Measurements from ENCODE around the gene CFAP100.

Gene CFAP100

GRCh38 chr3:126435456-126436315 lies 41.0 kb downstream of the CFAP100 start:
- TF ChIP-seq ZFX (IDR thresholded peaks at IDR 0.05; ENCODE audit: borderline replicate concordance) = no peak
- TF ChIP-seq CTCF (IDR thresholded peaks at IDR 0.05) = no peak
- no peak overlapping the region for H3K27ac ChIP-seq

GRCh38 chr3:126436826-126437717 lies 42.4 kb downstream of the CFAP100 start:
- no peak overlapping the region for H3K27ac ChIP-seq
- no peak for TF ChIP-seq CTCF (IDR thresholded peaks at IDR 0.05)
- no peak for TF ChIP-seq ZFX (IDR thresholded peaks at IDR 0.05; ENCODE audit: borderline replicate concordance)

GRCh38 chr3:126438186-126438585 lies 43.5 kb downstream of the CFAP100 start:
- no peak for TF ChIP-seq CTCF (IDR thresholded peaks at IDR 0.05)
- TF ChIP-seq ZFX (IDR thresholded peaks at IDR 0.05; ENCODE audit: borderline replicate concordance) = no peak
- no peak overlapping the region for H3K27ac ChIP-seq

- H3K27ac ChIP-seq = no peak overlapping the region
- no peak for TF ChIP-seq ZFX (IDR thresholded peaks at IDR 0.05; ENCODE audit: borderline replicate concordance)
Measured at GRCh38 chr3:126438746-126439145, 44.0 kb downstream of the CFAP100 start.

GRCh38 chr3:126439346-126439967 lies 44.7 kb downstream of the CFAP100 start:
- no peak for TF ChIP-seq ZFX (IDR thresholded peaks at IDR 0.05; ENCODE audit: borderline replicate concordance)
- no peak for TF ChIP-seq CTCF (IDR thresholded peaks at IDR 0.05)

GRCh38 chr3:126439968-126440708 lies 45.4 kb downstream of the CFAP100 start:
- TF ChIP-seq ZFX (IDR thresholded peaks at IDR 0.05; ENCODE audit: borderline replicate concordance) = no peak
- no peak overlapping the region for H3K27ac ChIP-seq

More at GRCh38 chr3:126439346-126439967, 44.7 kb downstream of the CFAP100 start:
- H3K27ac ChIP-seq = no peak overlapping the region

GRCh38 chr3:126440709-126440995 lies 45.9 kb downstream of the CFAP100 start:
- TF ChIP-seq CTCF (IDR thresholded peaks at IDR 0.05) (no peak), ZFX (IDR thresholded peaks at IDR 0.05; ENCODE audit: borderline replicate concordance) (no peak)
- no peak overlapping the region for H3K27ac ChIP-seq
